Sigmoid colon (tissue), 4 donors: Measurements from ENCODE around the gene DNMT3B.

Source experiments
- CTCF ChIP-seq, 4 experiments: fragments of 450-650 bp in 3 of 4; fragments of 200-600 bp in 1 of 4; IDR thresholded peaks; one replicate each; pipeline ENCODE4 v1.5.1; 2016 to 2019; ENCODE audit warnings: antibody characterized with exemption in 4 of 4, mild to moderate bottlenecking in 3 of 4, moderate library complexity in 2 of 4
- EP300 ChIP-seq, 4 donors: sonication (generic); formaldehyde crosslinking; IDR thresholded peaks; one replicate each; pipeline ENCODE4 v1.6.1; 2017; ENCODE audit warnings: antibody characterized with exemption in 4 of 4
- POLR2A ChIP-seq, 2 donors: fragments of 450-650 bp; IDR thresholded peaks; one replicate each; pipeline ENCODE4 v1.6.1; 2016; ENCODE audit warnings: antibody characterized with exemption in 2 of 2, mild to moderate bottlenecking in 2 of 2, moderate library complexity in 2 of 2
- POLR2AphosphoS5 ChIP-seq, 4 donors: sonication (generic); formaldehyde crosslinking; IDR thresholded peaks; one replicate each; pipeline ENCODE4 v1.6.1; 2017; ENCODE audit warnings: antibody characterized with exemption in 4 of 4

GRCh38 chr20:32823737-32824588 lies 61.8 kb downstream of the DNMT3B start:
- TF ChIP-seq POLR2AphosphoS5 (IDR thresholded peaks at IDR 0.05) (no peak), POLR2A (IDR thresholded peaks at IDR 0.05) (no peak), CTCF (IDR thresholded peaks at IDR 0.05) (no peak), EP300 (IDR thresholded peaks at IDR 0.05) (no peak)
